Stimulated activated memory B cell treated with anti-CD40 and anti-IgM and Interleukin-4, amounts not matched to agents 10 μg/mL and 1 μg/mL and 100 μg/mL, for 72 hours (primary cell): ENCODE results near the gene ASB7.

ENCODE experiments used
- ATAC-seq: fragments of 150-1000 bp; cut with Tn5 transposase; 2 replicates; pipeline ENCODE4 v1.10.0; 2021
- H3K27ac Mint-ChIP-seq: one replicate; pipeline ENCODE4 v1.8.0; 2022; ENCODE audit warnings: mild to moderate bottlenecking, mixed read lengths
- H3K27me3 Mint-ChIP-seq: one replicate; pipeline ENCODE4 v1.8.0; 2022; ENCODE audit warnings: mixed read lengths
- H3K36me3 Mint-ChIP-seq: one replicate; pipeline ENCODE4 v1.8.0; 2022; ENCODE audit warnings: mixed read lengths
- H3K4me1 Mint-ChIP-seq: one replicate; pipeline ENCODE4 v1.8.0; 2022; ENCODE audit warnings: mixed read lengths
- H3K4me3 Mint-ChIP-seq: one replicate; pipeline ENCODE4 v1.8.0; 2022; ENCODE audit warnings: mild to moderate bottlenecking, moderate library complexity, mixed read lengths
- H3K9me3 Mint-ChIP-seq: one replicate; pipeline ENCODE4 v1.8.0; 2022; ENCODE audit warnings: mixed read lengths

ASB7 gene

GRCh38 chr15:100681335-100681746, 79.0 kb downstream of the ASB7 start:
- H3K27ac Mint-ChIP-seq: no peak overlapping the region
- peaks cover 8% of the 10 kb centered on the region for H3K36me3 Mint-ChIP-seq
- no peak overlapping the region for H3K4me3 Mint-ChIP-seq
- peaks cover 3% of the 10 kb centered on the region for H3K9me3 Mint-ChIP-seq
- peaks cover 54% of the 10 kb centered on the region for H3K27me3 Mint-ChIP-seq
- no peak for ATAC-seq
- no peaks in the 10 kb centered on the region for H3K4me1 Mint-ChIP-seq

DNA sequence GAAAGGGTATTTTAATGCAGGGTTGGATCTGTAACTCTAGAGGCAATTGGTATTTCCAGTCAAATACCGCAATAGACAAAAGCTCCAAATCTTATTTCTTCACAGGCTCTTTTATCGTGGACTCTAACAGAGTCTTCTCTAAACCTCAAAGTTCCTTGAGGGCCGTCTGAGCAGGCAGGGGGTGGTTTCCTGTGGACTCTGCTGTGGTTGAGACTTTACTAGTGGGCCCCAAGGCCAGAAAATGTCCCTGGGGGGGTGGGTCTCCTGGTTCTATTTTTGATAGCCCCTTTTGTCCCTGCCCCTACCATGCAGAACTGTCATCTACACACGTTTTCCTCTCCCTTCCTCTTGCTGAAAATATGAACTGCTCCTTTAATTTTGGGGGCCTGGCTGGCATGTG, 80.1 kb downstream of the ASB7 start:
- no peaks in the 10 kb centered on the region for H3K4me1 Mint-ChIP-seq
- H3K36me3 Mint-ChIP-seq: peaks cover 8% of the 10 kb centered on the region
- ATAC-seq: no peak
- peaks cover 3% of the 10 kb centered on the region for H3K9me3 Mint-ChIP-seq
- H3K27me3 Mint-ChIP-seq: peaks cover 66% of the 10 kb centered on the region
- no peak overlapping the region for H3K27ac Mint-ChIP-seq
- no peak overlapping the region for H3K4me3 Mint-ChIP-seq

DNA sequence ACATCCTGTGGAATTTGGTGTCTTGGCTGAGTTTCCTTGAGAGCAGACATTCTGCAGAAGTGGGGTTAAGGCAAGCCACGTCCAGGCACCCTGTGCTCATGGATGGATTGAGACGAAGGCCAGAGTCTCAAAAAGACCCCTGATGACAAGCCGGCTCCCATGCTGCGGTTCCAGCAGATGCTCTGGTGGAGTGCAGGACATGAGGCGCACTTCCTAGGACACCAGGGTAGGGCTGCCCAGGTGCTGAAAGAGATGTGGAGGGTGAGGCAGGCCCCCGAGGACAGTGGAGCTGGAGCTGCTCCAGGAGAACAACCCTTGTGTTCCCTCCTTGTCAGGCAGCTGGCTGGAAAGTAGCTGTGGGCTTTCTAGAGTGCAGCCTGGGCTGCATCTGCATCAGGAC, 81.0 kb downstream of the ASB7 start:
- no peak overlapping the region for H3K27ac Mint-ChIP-seq
- H3K4me1 Mint-ChIP-seq: no peaks in the 10 kb centered on the region
- no peak overlapping the region for H3K4me3 Mint-ChIP-seq
- H3K27me3 Mint-ChIP-seq: peaks cover 70% of the 10 kb centered on the region
- H3K9me3 Mint-ChIP-seq: peaks cover 3% of the 10 kb centered on the region
- peaks cover 8% of the 10 kb centered on the region for H3K36me3 Mint-ChIP-seq
- ATAC-seq: peak; percentile 8

- no peak for ATAC-seq
- H3K4me3 Mint-ChIP-seq: no peak overlapping the region
These were observed 82.2 kb downstream of the ASB7 start for GRCh38 chr15:100684591-100684990.

DNA sequence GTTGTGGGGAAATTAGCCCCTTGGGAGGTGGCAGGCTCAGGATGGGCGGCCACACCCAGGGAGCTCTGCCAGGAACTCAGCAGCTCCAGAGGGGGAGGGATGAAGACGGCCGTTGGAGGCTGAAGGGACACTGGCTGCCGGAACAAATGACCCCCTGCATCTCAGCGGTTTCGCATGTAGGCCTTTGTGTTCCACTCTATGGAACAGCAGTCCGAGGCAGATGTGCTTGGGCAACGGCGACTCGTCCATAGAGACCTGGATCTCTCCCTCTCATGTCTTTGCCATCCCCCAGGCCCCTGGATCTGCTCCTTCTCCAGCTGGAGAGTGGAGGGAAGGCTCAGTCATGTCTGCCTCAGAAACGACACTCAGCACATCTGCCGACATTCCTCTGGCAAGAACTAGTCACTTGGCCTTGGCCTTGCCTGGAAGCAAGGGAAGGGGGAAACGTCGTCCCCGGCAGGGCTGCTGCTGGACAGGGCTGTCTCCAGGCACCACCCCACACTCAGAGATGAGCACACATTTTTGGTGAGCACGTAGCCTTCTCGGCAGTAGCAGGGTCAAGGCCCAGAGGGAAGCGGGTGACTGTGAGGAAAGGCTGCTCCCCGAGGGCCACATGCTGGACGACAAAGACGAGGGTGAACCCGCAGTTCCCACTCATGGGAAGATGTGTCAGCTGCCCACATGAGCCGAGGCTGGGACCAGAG, 83.8 kb downstream of the ASB7 start:
- no peak for ATAC-seq
- H3K9me3 Mint-ChIP-seq: peaks cover 3% of the 10 kb centered on the region
- no peak overlapping the region for H3K27ac Mint-ChIP-seq
- H3K4me1 Mint-ChIP-seq: no peaks in the 10 kb centered on the region
- peaks cover 8% of the 10 kb centered on the region for H3K36me3 Mint-ChIP-seq
- H3K4me3 Mint-ChIP-seq: no peak overlapping the region
- peaks cover 61% of the 10 kb centered on the region for H3K27me3 Mint-ChIP-seq

More at GRCh38 chr15:100684591-100684990, 82.2 kb downstream of the ASB7 start:
- Mint-ChIP-seq H3K9me3 (peaks cover 3% of the 10 kb centered on the region), H3K27ac (no peak overlapping the region), H3K4me1 (no peaks in the 10 kb centered on the region), H3K36me3 (peaks cover 8% of the 10 kb centered on the region), H3K27me3 (peaks cover 67% of the 10 kb centered on the region)

GRCh38 chr15:100686725-100687473, 84.5 kb downstream of the ASB7 start:
- peaks cover 54% of the 10 kb centered on the region for H3K27me3 Mint-ChIP-seq
- H3K4me3 Mint-ChIP-seq: no peak overlapping the region
- peaks cover under 1% of the 10 kb centered on the region for H3K9me3 Mint-ChIP-seq
- no peaks in the 10 kb centered on the region for H3K4me1 Mint-ChIP-seq
- no peak for ATAC-seq
- H3K36me3 Mint-ChIP-seq: peaks cover 1% of the 10 kb centered on the region
- no peak overlapping the region for H3K27ac Mint-ChIP-seq

- no peaks in the 10 kb centered on the region for H3K36me3 Mint-ChIP-seq
- no peak overlapping the region for H3K27ac Mint-ChIP-seq
- no peaks in the 10 kb centered on the region for H3K4me1 Mint-ChIP-seq
- peaks cover 51% of the 10 kb centered on the region for H3K27me3 Mint-ChIP-seq
- H3K9me3 Mint-ChIP-seq: no peaks in the 10 kb centered on the region
- ATAC-seq: no peak
- no peak overlapping the region for H3K4me3 Mint-ChIP-seq
These were observed 85.3 kb downstream of the ASB7 start for GRCh38 chr15:100687582-100688141.

- no peak overlapping the region for H3K4me3 Mint-ChIP-seq
- no peaks in the 10 kb centered on the region for H3K4me1 Mint-ChIP-seq
- H3K36me3 Mint-ChIP-seq: no peaks in the 10 kb centered on the region
- H3K27ac Mint-ChIP-seq: no peak overlapping the region
- H3K27me3 Mint-ChIP-seq: peaks cover 42% of the 10 kb centered on the region
- ATAC-seq: no peak
- no peaks in the 10 kb centered on the region for H3K9me3 Mint-ChIP-seq
These were observed 86.2 kb downstream of the ASB7 start for GRCh38 chr15:100688549-100689120.

- Mint-ChIP-seq H3K27ac (no peak overlapping the region), H3K4me3 (no peak overlapping the region), H3K36me3 (no peaks in the 10 kb centered on the region), H3K27me3 (peaks cover 35% of the 10 kb centered on the region), H3K9me3 (no peaks in the 10 kb centered on the region), H3K4me1 (no peaks in the 10 kb centered on the region)
- no peak for ATAC-seq
These were observed 86.9 kb downstream of the ASB7 start for GRCh38 chr15:100689131-100689899.

DNA sequence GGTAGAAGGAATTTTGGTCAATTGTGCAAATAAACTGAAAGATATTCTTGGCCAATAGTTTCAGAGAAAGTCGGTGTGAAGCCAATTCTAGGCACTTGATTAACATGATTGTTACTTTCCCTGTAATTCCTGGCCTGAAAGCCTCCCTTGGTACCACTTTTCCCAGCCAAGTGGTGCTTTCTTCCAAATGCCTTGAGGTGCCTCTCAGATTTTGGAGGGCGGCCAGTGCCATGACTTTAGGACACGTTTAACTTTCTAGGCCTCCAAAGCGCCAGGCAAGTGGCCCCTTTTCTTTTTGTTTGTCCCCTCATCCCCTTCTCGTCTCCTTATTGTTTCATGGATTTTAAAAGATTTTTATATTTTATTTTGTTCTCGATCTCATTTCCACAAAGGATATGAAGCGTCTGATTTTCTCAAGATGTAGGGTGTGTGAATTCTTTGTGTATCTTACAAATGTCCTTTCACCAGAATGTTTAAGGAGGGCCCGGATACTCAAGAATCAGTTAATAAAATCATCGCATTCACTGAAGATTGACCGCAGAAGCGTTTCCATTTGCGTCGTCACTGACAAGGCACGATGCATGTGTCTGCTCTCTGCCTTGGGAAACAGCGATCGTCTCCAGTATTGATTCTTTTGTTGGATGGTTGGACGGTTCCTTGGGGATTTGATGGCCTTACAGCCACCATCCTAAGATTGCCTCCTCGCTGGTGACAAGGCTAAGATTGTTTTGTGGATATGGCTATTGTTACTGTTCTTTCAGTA, 87.8 kb downstream of the ASB7 start:
- ATAC-seq: no peak
- H3K27ac Mint-ChIP-seq: no peak overlapping the region

DNA sequence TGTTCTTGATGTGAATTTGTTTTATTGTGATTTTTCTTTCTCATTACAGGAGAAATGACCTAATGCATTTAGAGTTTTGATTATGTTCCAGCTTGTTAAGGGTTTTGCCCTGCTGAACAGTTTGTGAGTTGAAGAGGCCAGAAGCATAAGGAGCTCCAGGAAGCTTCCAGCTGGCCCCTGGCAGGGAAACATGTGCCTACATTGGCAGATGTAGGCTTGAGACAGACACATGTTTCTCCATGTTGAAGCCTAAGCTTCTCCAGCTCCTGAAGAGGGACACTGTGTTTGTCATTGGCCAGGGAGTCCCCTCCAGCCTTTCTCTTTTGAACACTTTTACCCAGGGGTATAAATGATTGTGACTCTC, 88.4 kb downstream of the ASB7 start:
- Mint-ChIP-seq H3K4me3 (no peak overlapping the region), H3K27me3 (peaks cover 28% of the 10 kb centered on the region), H3K9me3 (peaks cover 3% of the 10 kb centered on the region), H3K4me1 (no peaks in the 10 kb centered on the region), H3K27ac (no peak overlapping the region), H3K36me3 (no peaks in the 10 kb centered on the region)
- no peak for ATAC-seq

More for the DNA sequence above, 87.8 kb downstream of the ASB7 start:
- Mint-ChIP-seq H3K4me3 (no peak overlapping the region), H3K27me3 (peaks cover 31% of the 10 kb centered on the region), H3K9me3 (peaks cover under 1% of the 10 kb centered on the region), H3K4me1 (no peaks in the 10 kb centered on the region), H3K36me3 (no peaks in the 10 kb centered on the region)

GRCh38 chr15:100691321-100691720, 88.9 kb downstream of the ASB7 start:
- Mint-ChIP-seq H3K9me3 (peaks cover 3% of the 10 kb centered on the region), H3K27me3 (peaks cover 28% of the 10 kb centered on the region), H3K4me3 (no peak overlapping the region), H3K4me1 (no peaks in the 10 kb centered on the region), H3K36me3 (no peaks in the 10 kb centered on the region), H3K27ac (no peak overlapping the region)
- no peak for ATAC-seq

DNA sequence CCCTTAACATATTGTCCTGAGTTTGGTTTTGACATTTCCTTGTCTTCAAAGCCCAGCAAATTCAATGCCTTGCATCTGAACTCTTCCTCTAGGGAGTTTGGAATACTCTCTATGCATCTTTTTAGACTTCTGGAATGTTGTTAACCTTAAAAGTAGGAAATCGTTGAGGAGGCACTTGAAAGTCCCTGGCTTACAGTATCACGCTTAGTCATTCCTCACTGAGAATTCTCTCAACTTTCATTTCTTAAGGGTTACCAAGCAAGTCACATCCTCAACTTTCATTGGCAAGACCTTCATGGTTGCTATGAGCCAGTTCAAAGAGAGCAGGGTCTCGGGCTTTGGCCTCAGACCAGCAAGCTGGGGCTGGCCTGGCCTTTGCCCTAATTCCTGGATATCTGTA, 89.9 kb downstream of the ASB7 start:
- Mint-ChIP-seq H3K27ac (no peak overlapping the region), H3K4me1 (no peaks in the 10 kb centered on the region), H3K36me3 (no peaks in the 10 kb centered on the region), H3K27me3 (peaks cover 28% of the 10 kb centered on the region), H3K4me3 (no peak overlapping the region), H3K9me3 (peaks cover 12% of the 10 kb centered on the region)
- ATAC-seq: no peak

GRCh38 chr15:100692671-100693070, 90.3 kb downstream of the ASB7 start:
- Mint-ChIP-seq H3K27ac (no peak overlapping the region), H3K9me3 (peaks cover 13% of the 10 kb centered on the region), H3K4me3 (no peak overlapping the region), H3K4me1 (no peaks in the 10 kb centered on the region), H3K36me3 (no peaks in the 10 kb centered on the region), H3K27me3 (peaks cover 26% of the 10 kb centered on the region)
- ATAC-seq: no peak
